CD4-positive, alpha-beta memory T cell (primary cell): ENCODE measurements around the gene C13orf42. TPM values are rescaled to one million over a fixed set of nuclear protein-coding genes. Genes with fewer than 3 reads are reported as not detected.

Experiments used
- CTCF ChIA-PET: fragments of 350-600 bp; sonication (Branson Sonifier 250); formaldehyde crosslinking; loops from one replicate; lab custom pipeline; 2021; ENCODE audit warnings: inconsistent platforms; ENCODE audit not compliant: partially characterized antibody; lab: Charles Lee
- POLR2A ChIA-PET: fragments of 350-600 bp; sonication (Branson Sonifier 250); formaldehyde crosslinking; loops from one replicate; lab custom pipeline; 2021; ENCODE audit not compliant: partially characterized antibody; lab: Charles Lee
- DNase-seq, 5 donors: peaks; one replicate each; pipeline versions ENCODE4 v3.0.0 to v3.0.0-alpha.2; 2020 to 2022; ENCODE audit warnings: mixed read lengths in 1 of 5
- H3K27ac ChIP-seq: one replicate; pipeline ENCODE4 v1.7.0; 2013; ENCODE audit warnings: low read depth, low read length
- H3K27me3 ChIP-seq: 2 replicates; pipeline ENCODE4 v1.7.0; 2013; ENCODE audit warnings: mild to moderate bottlenecking, low read length, moderate library complexity; ENCODE audit not compliant: insufficient read depth
- H3K36me3 ChIP-seq: 2 replicates; pipeline ENCODE4 v1.7.0; 2013; ENCODE audit warnings: mild to moderate bottlenecking, low read length, moderate library complexity; ENCODE audit not compliant: insufficient read depth
- H3K4me1 ChIP-seq: 2 replicates; pipeline ENCODE4 v1.7.0; 2013; ENCODE audit warnings: mild to moderate bottlenecking, low read length, moderate library complexity; ENCODE audit not compliant: insufficient read depth
- H3K4me3 ChIP-seq, 2 donors: one replicate each; pipeline ENCODE4 v1.7.0; 2013; ENCODE audit warnings: low read length in 2 of 2, mild to moderate bottlenecking in 1 of 2
- H3K9me3 ChIP-seq, 2 donors: one replicate each; pipeline ENCODE4 v1.7.0; 2013; ENCODE audit warnings: low read length in 2 of 2, control low read depth in 1 of 2; ENCODE audit not compliant: control insufficient read depth in 1 of 2
- H3K27ac Mint-ChIP-seq, 7 donors: one replicate each; pipeline ENCODE4 v1.8.0; 2020 to 2021; ENCODE audit warnings: mixed read lengths in 7 of 7, mild to moderate bottlenecking in 6 of 7, inconsistent platforms in 3 of 7, moderate library complexity in 3 of 7
- H3K27me3 Mint-ChIP-seq, 2 donors: one replicate each; pipeline ENCODE4 v1.8.0; 2020 to 2021; ENCODE audit warnings: mixed read lengths in 2 of 2
- H3K36me3 Mint-ChIP-seq, 2 donors: one replicate each; pipeline ENCODE4 v1.8.0; 2020 to 2021; ENCODE audit warnings: mixed read lengths in 2 of 2, inconsistent platforms in 1 of 2, mild to moderate bottlenecking in 1 of 2
- H3K4me1 Mint-ChIP-seq, 4 donors: one replicate each; pipeline ENCODE4 v1.8.0; 2020 to 2021; ENCODE audit warnings: mixed read lengths in 4 of 4, mild to moderate bottlenecking in 1 of 4
- H3K4me3 Mint-ChIP-seq, 8 donors: one replicate each; pipeline ENCODE4 v1.8.0; 2020 to 2021; ENCODE audit warnings: mixed read lengths in 8 of 8, mild to moderate bottlenecking in 7 of 8, moderate library complexity in 6 of 8, inconsistent platforms in 3 of 8
- H3K9me3 Mint-ChIP-seq, 8 donors: one replicate each; pipeline ENCODE4 v1.8.0; 2020 to 2021; ENCODE audit warnings: mixed read lengths in 8 of 8, mild to moderate bottlenecking in 5 of 8, inconsistent platforms in 3 of 8, moderate library complexity in 1 of 8
- intact Hi-C: fragments of 100-400 bp; cut with micrococcal nuclease; formaldehyde crosslinking; loops from one replicate; pipeline ENCODE4 v1.15.1; 2023
- polyA plus RNA-seq, 2 donors: library from polyadenylated mRNA; unstranded; fragments of 300-500 nt; fragmentation: Illumina TruSeq; gene quantifications; one replicate each; pipeline ENCODE4 v1.2.3, GENCODE V29; 2021
- total RNA-seq, 2 experiments: library from RNA; stranded (reverse); gene quantifications; one replicate each; pipeline ENCODE4 v1.2.3, GENCODE V29; 2021

The C13orf42 gene
- total and polyA plus RNA-seq, 4 experiments from 2014 or later: not detected

GRCh38 chr13:51137250-51137649 is 26.2 kb upstream of the C13orf42 start:
- no peak overlapping the region for H3K27ac ChIP-seq
- ChIA-PET CTCF (interaction anchor here (1.4 kb wide), 1 partner anchor 12 kb away, joined by 4 read pairs; no protein-coding TSS in a partner anchor), POLR2A (no interaction called here)
- no peaks in the 10 kb centered on the region for H3K9me3 ChIP-seq
- Mint-ChIP-seq H3K27me3 (peaks cover 7 to 10% of the 10 kb centered on the region in 2 donors), H3K36me3 (no peaks in the 10 kb centered on the region), H3K27ac (no peak overlapping the region), H3K4me3 (no peak overlapping the region), H3K9me3 (no peaks in the 10 kb centered on the region), H3K4me1 (peaks cover 0 to 1% (median 0%) of the 10 kb centered on the region in 4 donors)
- H3K4me1 ChIP-seq: no peaks in the 10 kb centered on the region
- no peak overlapping the region for H3K4me3 ChIP-seq
- intact Hi-C loops: no loop called here
- H3K27me3 ChIP-seq: no peaks in the 10 kb centered on the region
- no peak for DNase-seq
- H3K36me3 ChIP-seq: no peaks in the 10 kb centered on the region

DNA sequence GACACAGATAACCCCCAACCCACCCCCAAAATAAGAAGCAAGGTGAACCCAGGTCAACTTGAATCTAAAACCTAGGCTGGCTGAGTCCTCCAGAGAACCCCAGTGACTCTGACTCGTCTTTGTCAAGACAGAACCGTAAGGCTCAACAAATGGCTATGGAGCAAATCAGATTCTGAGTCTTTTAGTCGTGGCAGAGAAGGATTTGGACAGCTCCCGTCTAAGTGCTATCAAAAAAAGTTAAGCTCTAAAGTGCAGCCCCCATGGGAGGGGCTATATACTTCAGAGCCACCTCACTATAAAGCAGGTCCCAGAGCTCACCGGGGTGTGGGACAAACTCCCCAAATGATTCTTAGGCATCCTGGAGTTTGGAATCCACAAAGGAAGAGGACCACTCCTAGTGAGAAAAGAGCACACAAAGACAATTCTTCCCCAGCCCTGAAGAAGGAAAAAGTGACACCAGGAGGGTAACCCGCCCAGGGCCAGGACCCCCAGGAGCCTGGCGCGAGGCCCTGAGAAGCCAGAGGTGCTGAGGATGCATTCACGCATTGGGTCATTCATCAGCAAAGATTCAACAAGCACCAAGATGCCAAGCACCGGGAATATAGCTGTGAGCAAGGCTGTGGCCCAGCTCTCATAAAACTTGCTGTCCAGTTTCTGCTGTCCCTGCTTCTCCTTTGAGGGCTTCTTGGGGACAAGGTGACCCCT is 25.4 kb upstream of the C13orf42 start:
- Mint-ChIP-seq H3K27ac (no peak overlapping the region), H3K9me3 (peaks cover 0 to 6% (median under 1%) of the 10 kb centered on the region in 8 donors), H3K36me3 (no peaks in the 10 kb centered on the region), H3K27me3 (peaks cover 7 to 10% of the 10 kb centered on the region in 2 donors), H3K4me3 (no peak overlapping the region), H3K4me1 (peaks cover 0 to 1% (median 0%) of the 10 kb centered on the region in 4 donors)
- Histone ChIP-seq H3K36me3 (no peaks in the 10 kb centered on the region), H3K4me3 (no peak overlapping the region), H3K4me1 (no peaks in the 10 kb centered on the region), H3K27ac (no peak overlapping the region), H3K9me3 (no peaks in the 10 kb centered on the region), H3K27me3 (no peaks in the 10 kb centered on the region)
- intact Hi-C loops: no loop called here
- DNase-seq: no peak
- ChIA-PET POLR2A (no interaction called here), CTCF (interaction anchor here (1.4 kb wide), 1 partner anchor 11 kb away, joined by 4 read pairs; no protein-coding TSS in a partner anchor)

DNA sequence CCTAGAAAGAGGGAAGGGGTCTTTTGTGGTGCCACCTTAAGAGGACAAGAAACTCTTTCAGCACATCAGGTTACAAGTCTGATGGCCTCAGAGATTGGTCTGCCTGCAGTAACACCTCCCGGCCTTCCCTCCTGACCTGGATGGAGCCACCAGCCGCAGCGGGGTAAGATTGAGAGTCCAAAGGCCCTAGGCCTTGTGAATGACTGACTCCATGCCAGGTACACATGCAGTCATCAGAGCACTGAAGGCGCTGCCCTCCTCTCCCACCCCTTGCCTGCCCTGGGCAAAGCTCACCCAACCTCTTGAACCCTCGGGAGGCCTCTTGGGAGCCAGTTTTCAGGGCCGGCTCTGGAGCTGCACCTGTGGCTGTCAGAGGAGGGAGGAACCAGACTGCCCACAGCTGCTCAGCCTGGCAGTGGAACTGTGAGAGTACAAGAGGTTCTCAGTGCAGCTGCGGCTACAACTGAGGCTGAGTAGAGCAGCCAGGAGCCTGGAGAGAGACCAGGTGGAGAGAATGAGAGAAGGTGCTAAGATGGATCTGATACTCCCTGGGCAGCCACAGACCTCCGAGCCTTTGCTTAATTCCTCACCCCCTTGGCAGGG is 23.8 kb upstream of the C13orf42 start:
- H3K4me3 Mint-ChIP-seq: no peak overlapping the region
- no peak overlapping the region for H3K27ac Mint-ChIP-seq
- Histone ChIP-seq H3K4me3 (no peak overlapping the region), H3K36me3 (no peaks in the 10 kb centered on the region), H3K27me3 (no peaks in the 10 kb centered on the region), H3K4me1 (no peaks in the 10 kb centered on the region), H3K9me3 (no peaks in the 10 kb centered on the region), H3K27ac (no peak overlapping the region)
- H3K4me1 Mint-ChIP-seq: peaks cover 0 to 1% (median 0%) of the 10 kb centered on the region in 4 donors
- POLR2A ChIA-PET: no interaction called here
- peaks cover 4 to 5% of the 10 kb centered on the region in 2 donors for H3K27me3 Mint-ChIP-seq
- no peaks in the 10 kb centered on the region for H3K36me3 Mint-ChIP-seq
- intact Hi-C loops: no loop called here
- no peak for DNase-seq
- CTCF ChIA-PET: interaction anchor here (0.8 kb wide), 1 partner anchor 11 kb away, joined by 3 read pairs; no protein-coding TSS in a partner anchor
- peaks cover 0 to 20% (median 8%) of the 10 kb centered on the region in 8 donors for H3K9me3 Mint-ChIP-seq

- Mint-ChIP-seq H3K27me3 (peaks cover 0 to 2% of the 10 kb centered on the region in 2 donors), H3K9me3 (peaks cover 0 to 20% (median 11%) of the 10 kb centered on the region in 8 donors), H3K4me3 (no peak overlapping the region), H3K27ac (no peak overlapping the region), H3K36me3 (no peaks in the 10 kb centered on the region), H3K4me1 (peaks cover 0 to 4% (median 2%) of the 10 kb centered on the region in 4 donors)
- DNase-seq: no peak
- Histone ChIP-seq H3K4me3 (no peak overlapping the region), H3K27ac (no peak overlapping the region), H3K4me1 (no peaks in the 10 kb centered on the region), H3K36me3 (no peaks in the 10 kb centered on the region), H3K9me3 (no peaks in the 10 kb centered on the region), H3K27me3 (no peaks in the 10 kb centered on the region)
- POLR2A ChIA-PET: no interaction called here
- intact Hi-C loops: no loop called here
- CTCF ChIA-PET: no interaction called here
These were observed 19.3 kb upstream of the C13orf42 start for GRCh38 chr13:51130348-51130747.

DNA sequence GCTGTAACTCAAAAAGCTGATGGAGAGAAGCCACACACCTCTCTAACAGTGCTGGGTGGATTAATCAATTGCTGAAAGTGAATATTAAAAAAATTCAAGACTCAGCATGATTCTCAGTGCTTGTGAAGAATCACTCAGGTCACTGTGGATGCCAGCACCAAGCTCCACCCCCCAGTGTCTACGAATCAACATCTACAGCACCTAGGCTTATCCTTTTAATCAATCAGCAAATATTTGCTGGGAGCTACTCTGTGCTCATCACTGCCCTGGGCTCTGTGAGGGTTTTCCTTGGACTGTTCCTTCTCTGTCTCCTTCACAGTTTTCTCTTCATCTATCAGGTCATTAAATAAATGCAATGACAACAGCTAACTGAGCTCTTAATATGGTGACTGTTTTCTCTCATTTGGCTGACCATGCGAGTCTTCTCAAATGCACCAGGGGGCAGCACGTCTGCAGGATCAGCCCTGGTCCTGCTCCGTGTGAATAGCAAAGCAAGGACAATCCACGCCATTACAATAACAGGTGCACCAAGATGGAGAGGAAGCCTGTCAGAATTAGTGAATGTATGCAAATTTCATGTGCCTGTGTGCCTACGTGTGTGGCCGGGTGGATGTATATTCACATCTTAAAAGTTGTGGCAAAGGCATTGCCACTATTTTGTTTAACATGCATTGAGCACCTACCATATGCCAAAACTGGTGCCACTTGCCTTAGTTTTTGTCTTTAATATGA is 14.6 kb upstream of the C13orf42 start:
- peaks cover 10% of the 10 kb centered on the region for H3K4me1 ChIP-seq
- intact Hi-C loops: loop anchor here (1.0 kb wide), 1 partner anchor 161 kb away; no protein-coding TSS in a partner anchor
- no peaks in the 10 kb centered on the region for H3K9me3 ChIP-seq
- Mint-ChIP-seq H3K4me1 (peaks cover 8 to 13% (median 12%) of the 10 kb centered on the region in 4 donors), H3K36me3 (no peaks in the 10 kb centered on the region), H3K27ac (peak overlapping the region in 1 of 7 donors; percentile 4), H3K27me3 (peaks cover 6 to 14% of the 10 kb centered on the region in 2 donors), H3K9me3 (peaks cover 0 to 10% (median 5%) of the 10 kb centered on the region in 8 donors), H3K4me3 (no peak overlapping the region)
- CTCF ChIA-PET: interaction anchor here (1.0 to 6.4 kb wide), 13 partner anchors 11 to 1065 kb away, joined by 3 to 59 read pairs (median 4); partner anchors contain the start of gene C13orf42
- no peak overlapping the region for H3K4me3 ChIP-seq
- H3K27ac ChIP-seq: no peak overlapping the region
- DNase-seq: peak in 4 of 5 donors; percentile 23 to 40 (median 26)
- no peaks in the 10 kb centered on the region for H3K36me3 ChIP-seq
- H3K27me3 ChIP-seq: no peaks in the 10 kb centered on the region
- POLR2A ChIA-PET: no interaction called here

DNA sequence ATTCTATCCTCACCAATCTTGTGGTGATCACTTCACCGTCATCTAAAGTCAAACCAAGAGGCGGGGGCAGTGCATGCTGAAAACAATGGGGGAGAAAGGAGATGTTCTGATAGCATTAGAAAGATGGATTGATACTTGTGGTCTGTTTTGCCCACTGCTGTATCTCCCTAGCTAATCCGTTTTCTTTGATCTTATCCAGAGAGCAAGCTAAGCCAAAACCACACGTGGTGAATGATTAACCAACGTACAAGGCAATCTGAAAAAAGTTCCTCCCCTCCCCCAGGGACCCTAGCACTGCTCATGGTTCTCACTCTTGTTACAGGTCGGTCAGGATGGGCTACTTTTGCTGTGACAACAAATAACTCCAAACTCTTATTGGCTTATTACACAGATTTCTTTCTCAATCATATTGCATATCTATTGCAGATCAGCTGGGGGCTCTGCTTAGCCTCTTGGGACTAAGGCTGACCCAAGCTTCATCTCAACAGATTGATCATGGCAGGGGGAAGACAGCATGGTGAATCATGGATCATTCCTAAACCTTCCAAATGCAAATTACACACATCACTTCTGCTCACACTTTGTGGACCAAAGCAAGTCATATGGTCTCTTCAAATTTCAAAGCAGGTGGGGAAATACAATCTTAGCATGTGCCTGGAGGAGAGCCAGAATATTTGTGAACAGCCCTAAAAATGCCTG is 11.9 kb upstream of the C13orf42 start:
- POLR2A ChIA-PET: no interaction called here
- no peaks in the 10 kb centered on the region for H3K9me3 ChIP-seq
- Mint-ChIP-seq H3K4me1 (peaks cover 8 to 13% (median 12%) of the 10 kb centered on the region in 4 donors), H3K27me3 (peaks cover 8 to 14% of the 10 kb centered on the region in 2 donors), H3K27ac (peak overlapping the region in 1 of 7 donors; percentile 75), H3K9me3 (peaks cover 0 to 6% (median under 1%) of the 10 kb centered on the region in 8 donors), H3K4me3 (no peak overlapping the region), H3K36me3 (no peaks in the 10 kb centered on the region)
- CTCF ChIA-PET: interaction anchor here (1.1 to 6.4 kb wide), 4 partner anchors 14 to 673 kb away, joined by 3 to 59 read pairs (median 30); no protein-coding TSS in a partner anchor
- H3K4me3 ChIP-seq: no peak overlapping the region
- no peaks in the 10 kb centered on the region for H3K27me3 ChIP-seq
- H3K36me3 ChIP-seq: no peaks in the 10 kb centered on the region
- DNase-seq: peak in 1 of 5 donors; percentile 18
- peaks cover 10% of the 10 kb centered on the region for H3K4me1 ChIP-seq
- intact Hi-C loops: no loop called here
- no peak overlapping the region for H3K27ac ChIP-seq
